DMS79 treated with DMSO at 0.1 percent for 48 hours (cell line): ENCODE results near the gene TMIGD3.
"Not testable (repeated sequence)": the region's sequence is repeated elsewhere in the genome, so short reads cannot be mapped to it uniquely, and the experiment has no call there.

Source experiments
- DNase-seq: peaks from one replicate; lab custom pipeline; 2025; lab: John Stamatoyannopoulos, UW

Gene TMIGD3

GRCh38 chr1:111503585-111504060 lies at the start of gene TMIGD3, which contains the start of gene ADORA3:
Gene TMIGD3 (minus strand): TSS chr1:111503633. CDS start chr1:111503354, 279 bp downstream.
Gene ADORA3 (minus strand): TSS chr1:111503633. CDS start chr1:111503354, 279 bp downstream.
- no peak for DNase-seq

DNA sequence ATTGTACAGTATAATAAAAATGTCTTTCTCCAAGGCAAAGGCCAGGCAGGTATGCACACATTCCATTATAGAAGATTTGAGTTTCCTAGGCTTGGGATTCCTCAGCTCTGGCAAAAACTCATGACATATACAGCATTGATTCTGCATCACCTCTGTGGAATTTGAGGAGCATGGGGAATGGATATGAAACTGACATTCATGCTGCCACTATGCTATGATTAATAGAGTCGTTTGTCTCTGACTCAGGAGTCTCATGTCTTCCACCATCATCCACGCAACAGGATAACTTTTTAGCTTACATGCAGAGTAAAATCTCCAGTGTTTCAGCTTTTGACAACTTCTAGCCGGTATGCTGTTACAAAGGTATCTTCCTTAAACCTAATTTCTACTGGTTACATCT lies 49.8 kb upstream of the TMIGD3 start:
- no peak for DNase-seq

DNA sequence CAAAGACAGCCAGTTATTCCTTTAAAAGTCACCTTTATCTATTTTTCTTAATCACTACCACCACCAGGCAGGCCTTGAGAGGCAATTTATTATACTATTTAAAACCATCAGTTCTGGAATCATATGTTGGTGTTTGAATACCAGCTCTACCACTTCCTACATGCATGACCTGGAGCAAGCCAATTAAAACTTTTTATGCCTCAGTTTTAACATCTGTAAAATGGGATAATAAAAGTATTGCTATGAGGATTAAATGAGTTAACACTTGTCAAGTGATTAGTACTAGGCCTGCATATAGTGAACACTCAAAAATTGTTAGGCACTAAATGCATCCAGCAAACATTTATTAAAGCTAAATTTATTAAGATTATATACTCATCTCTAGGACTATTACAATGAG lies 49.2 kb upstream of the TMIGD3 start:
- no peak for DNase-seq

DNA sequence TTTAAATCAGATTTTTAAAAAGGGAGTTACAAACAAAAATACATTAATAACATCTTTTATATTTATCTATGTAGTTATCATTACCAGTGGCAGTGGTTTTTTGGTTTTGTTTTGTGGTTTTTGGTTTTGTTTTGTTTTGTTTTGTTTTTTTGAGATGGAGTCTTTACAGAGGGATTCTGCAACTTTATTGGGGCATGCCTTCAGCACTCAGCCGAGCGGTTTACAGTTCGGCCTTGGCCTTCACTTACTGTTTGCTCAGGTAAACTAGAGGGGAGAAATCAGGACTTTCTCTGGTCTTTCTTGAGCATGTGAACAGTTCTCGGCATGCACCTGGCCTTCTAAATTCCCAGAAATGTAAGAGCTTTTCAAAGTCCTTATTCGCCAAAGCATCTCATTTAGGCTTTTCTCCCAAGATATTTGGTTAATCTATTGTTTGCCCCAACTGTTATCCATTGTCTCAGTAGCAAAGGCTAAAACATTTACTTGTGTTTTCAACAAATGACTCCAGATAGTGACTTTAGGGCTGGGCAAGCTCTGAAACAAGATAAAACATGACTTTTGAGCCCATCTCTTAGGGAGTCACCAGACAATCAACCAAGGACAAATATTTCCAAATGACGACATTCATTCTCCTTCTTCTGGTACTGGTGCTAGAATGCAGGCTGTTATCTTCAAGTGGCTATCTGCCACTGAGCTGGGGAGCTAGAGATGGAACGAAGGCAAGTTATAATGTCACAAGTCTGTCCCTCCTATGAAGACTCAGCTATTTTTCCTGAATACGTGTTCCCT lies 48.4 kb upstream of the TMIGD3 start:
- DNase-seq: no peak

DNA sequence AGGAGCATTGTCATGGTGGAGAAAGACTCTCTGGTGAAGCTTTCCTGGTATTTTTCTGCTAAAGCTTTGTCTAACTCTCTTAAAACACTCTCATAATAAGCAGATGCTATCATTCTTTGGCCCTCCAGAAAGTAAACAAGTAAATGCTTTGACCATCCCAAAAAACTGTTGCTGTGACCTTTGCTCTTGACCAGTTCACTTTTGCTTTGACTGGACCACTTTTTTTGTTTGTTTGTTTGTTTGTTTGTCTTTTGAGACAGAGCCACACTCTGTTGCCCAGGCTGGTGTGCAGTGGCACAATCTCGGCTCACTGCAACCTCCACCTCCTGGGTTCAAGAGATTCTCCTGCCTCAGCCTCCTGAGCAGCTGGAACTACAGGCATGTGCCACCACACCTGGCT lies 44.4 kb upstream of the TMIGD3 start:
- DNase-seq: not testable (repeated sequence)

GRCh38 chr1:111542187-111542586 lies 38.8 kb upstream of the TMIGD3 start:
- DNase-seq: no peak

DNA sequence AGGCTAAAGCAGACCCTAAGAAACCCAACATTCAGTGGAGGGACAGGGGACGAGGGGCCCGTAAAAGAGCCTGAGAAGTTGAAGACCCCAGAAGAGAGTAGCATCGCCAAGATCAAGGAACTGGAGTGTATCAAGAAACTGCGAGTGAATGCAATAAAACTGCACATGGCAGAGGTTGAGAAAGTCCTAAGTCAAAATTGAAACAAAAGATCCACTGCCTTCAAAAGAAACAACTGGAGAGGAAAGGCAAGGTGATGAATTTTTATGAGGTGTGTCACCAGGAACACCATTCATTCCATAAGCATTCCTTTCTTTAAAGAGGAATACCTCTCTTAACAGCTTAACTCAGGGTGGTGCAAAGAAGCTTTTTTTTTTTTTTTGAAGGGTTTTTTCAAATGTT lies 38.3 kb upstream of the TMIGD3 start:
- DNase-seq: no peak

GRCh38 chr1:111540928-111541327 lies 37.5 kb upstream of the TMIGD3 start:
- DNase-seq: no peak

GRCh38 chr1:111538343-111539025 lies 35.1 kb upstream of the TMIGD3 start:
- DNase-seq: no peak

GRCh38 chr1:111535256-111536191 lies 32.1 kb upstream of the TMIGD3 start:
- DNase-seq: no peak

DNA sequence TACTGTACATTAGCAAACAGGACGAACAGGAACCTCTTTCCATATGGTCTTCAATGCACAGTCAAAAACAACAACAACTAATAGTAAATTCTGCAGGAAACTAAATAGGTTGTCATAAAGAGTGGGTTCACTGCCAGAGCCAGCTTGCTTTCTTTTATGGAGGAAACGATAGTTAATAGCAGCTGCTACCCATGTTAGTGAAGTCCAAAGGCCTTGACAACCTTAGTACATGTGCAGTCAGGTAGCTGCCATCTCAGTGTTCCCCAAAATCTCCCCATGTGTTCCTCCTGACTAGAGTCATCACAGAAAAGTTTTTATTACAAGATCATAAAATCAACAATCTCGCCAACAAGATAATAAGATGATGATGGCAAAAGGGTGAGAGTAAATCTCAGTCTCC lies 16.6 kb upstream of the TMIGD3 start:
- DNase-seq: no peak

DNA sequence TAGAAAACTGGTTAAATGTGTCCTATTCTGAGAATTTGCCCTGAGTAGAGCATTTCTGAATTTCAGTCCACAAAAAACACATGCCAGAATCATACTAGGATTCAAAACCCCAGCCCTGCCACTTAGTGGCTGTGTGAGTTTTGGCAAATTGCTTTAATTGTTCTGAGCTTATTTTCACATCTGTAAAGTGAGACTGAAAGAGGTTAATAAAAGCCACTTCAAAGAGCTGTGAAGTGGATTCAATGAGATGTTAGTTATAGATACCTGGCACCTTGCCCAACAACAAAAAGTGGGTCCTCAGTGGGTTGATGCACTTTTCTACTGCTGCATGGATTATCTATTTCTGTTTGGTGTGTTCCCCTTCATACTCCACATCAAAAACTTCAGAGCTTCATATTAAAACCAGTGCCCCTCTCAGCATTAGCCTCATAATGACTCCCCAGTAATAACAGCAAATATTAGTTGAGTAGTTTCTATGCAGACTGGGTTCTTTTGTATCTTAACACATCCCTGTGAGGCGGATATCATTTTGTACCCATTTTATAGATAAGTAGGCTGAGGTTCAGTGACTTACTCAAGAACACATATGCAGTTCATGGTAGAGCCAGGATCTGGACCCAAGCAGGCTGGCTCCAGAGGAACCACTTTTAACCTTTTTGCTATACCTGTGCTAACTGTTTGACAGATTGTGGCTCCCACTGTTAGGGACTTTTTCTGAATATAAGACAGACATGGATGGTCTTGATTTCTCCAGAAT lies 14.2 kb upstream of the TMIGD3 start:
- DNase-seq: peak; percentile 73

DNA sequence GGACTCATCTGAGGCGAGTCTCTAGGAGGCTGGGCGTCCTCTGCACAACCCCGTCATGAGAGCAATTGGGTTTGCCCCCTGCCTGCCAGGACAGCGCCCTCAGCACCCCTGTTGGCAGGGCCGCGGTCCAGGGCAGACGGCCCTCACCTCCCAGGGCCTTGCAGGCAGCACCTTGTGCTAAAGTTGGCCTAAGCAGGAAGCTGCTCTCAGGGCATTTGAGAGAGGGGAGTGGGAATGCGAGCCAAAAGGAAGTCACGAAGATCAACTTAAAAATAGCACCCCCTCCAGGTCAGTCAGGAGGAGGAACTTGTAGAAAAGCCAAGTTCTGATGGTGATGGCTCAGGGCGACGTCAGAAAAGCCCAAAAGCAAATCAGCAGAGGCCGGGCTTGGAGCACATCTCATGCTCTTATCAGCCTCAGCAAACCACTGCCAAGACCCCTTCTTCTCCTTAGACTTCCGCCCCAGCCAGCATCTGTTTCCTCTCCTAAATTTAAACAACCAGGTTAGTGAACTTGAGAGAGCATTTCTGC lies 12.6 kb upstream of the TMIGD3 start:
- peak; percentile 20 for DNase-seq

- DNase-seq: peak; percentile 37
These were observed 12.0 kb upstream of the TMIGD3 start for GRCh38 chr1:111515291-111516004.

GRCh38 chr1:111513410-111514020 lies 10.1 kb upstream of the TMIGD3 start:
- DNase-seq: no peak

GRCh38 chr1:111512931-111513330 lies 9.5 kb upstream of the TMIGD3 start:
- DNase-seq: no peak

DNA sequence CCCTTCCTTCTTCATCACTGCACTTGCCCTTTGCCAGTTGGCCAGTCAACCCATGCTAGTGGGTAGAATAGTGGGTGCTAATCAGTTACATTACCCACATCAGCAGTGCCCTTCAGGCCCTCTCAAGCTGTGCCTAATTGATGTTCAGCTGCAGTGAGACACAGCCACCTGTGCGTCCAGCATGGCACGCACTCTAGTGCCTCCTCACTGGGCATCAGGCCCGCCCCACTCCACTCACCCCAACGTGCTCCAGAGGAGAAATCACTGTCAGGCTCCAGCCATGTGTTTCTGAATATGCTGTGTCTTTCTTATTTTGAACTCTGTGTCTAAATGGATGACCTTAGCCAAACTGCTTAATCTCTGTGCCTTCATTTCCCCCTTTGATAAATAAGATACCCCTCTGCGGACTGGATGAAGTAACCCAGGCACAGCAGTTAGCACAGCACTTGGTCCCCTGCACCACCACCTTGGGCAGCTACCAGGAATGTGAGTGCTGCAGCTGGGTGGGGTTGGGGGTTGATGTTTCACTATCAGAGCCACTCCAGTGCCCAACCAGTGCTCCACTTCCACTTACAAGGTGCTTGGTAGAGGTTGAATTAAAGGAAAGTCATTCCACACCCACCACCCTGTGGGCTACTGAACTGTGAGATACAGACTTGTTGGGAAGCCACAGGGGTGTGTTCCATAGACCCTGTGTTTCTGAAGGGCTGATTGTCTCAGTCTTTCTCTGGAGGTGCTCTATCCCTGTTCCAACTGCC lies 8.9 kb upstream of the TMIGD3 start:
- DNase-seq: peak; percentile 7

GRCh38 chr1:111511370-111511769 lies 7.9 kb upstream of the TMIGD3 start:
- DNase-seq: no peak

DNA sequence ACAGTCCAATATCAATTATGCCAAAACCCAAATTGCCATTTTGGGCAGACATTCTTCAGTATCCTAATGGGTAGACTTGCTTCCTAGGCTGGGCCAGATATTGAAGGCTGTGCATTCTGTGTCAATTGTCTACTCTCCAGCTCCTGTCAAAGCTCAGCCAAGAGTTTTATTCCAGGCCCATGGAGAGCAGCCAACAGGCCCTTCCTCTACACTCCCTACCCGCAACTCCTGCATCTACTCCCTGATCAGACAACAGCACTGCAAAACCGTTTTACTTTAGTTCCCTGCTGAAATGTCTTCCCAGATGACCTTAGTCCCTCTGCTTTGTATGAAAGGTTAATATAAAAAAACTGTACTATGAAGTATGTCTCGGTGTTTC lies 6.6 kb upstream of the TMIGD3 start:
- no peak for DNase-seq
